NCI-H446 (cell line): ENCODE data around the gene RPP30.

Experiments
- DNase-seq, 2 experiments: peaks; one replicate each; lab custom pipeline; 2025; lab: John Stamatoyannopoulos, UW

The RPP30 gene

GRCh38 chr10:90944749-90945148 lies 73.0 kb downstream of the RPP30 start:
- DNase-seq, result no peak

- peak in 1 of 2 experiments; percentile 12 for DNase-seq
Measured at GRCh38 chr10:90945491-90946070, 73.8 kb downstream of the RPP30 start.

DNA sequence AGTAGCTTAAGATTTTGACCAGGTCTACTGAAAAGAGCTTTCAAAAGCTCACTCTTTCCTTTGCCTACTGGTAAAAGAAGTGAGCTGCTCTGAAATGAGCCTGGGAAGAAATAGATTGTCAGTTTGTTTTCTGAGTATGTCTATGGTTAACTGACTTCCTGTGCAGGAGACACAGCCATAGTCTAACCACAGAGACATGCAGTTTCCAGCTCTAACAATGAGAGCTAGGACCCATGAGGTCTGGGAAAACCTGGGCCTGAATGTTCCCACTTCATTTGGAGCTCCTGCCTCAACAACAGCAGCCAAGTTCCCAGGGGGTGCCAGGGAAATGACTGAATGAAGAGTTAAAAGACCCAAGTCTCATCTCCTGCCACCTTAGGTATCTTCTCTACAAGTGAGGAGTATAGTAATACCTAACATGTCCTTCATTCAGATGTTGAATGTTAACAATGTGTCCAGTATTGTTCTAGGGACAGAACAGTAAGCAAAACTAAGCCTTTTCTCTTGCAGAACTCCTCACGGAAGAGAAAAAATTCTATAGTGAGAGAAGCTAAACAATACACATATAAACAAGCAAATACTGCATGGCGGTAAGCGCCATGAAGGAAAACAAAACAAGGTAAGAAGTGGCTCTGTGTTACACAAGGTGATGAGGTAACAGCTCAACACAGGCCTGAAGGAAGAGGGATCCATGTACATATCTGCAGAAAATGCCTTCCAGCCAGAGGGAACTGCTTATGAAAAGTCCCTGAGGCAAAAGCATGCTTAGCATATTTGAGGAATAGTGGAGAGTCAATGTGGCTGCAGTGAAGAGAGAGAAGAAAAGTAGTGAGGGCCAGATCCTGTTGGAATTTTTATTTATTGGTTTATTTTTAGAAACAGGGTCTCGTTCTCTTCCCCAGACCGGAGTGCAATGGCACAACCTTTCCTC lies 75.5 kb downstream of the RPP30 start:
- DNase-seq, result no peak
